ENCODE data around the gene TNK1. TPM values are rescaled to one million over a fixed set of nuclear protein-coding genes. Genes with fewer than 3 reads are reported as not detected.

The TNK1 gene
- total and polyA plus RNA-seq, 2 donors (not counting 3 experiments of a cell fraction or from before 2014, with no cell fraction given), result 0.22 to 0.58 TPM

DNA sequence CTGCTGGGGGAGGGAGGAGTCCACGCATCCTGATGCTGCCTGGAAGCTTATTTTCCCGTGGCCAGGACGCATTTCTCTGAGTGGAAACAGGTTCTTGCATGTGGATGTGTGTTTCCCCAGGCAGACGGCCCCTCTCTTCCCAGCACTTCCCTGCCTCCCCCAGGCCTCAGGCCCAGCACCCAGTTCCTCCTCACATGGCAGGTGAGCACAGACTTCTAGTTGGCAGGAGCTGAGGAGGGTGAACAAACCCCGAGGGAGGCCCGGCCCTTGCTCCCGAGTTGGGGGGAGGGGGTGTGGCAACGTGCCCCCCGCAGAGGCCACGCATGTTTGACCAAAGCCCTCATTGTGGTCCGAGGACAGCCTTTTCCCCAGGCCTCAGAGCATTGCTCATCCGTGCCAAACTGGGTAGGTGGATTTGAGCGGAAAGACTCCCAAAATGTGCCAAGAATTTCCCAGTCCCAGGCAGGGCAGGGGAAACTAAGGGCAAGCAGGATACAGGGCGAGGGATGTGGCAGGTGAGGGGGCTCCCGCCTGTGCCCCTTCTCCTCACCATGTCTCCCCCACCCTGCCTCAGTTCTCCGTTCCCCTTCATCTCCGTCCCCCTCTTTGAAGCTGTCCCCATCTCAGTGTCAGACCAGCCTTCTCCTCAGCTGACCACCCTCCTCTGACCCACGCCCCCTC is 37.7 kb downstream of the TNK1 start:
- no peak for DNase-seq (ENCODE audit: low read depth, low spot score)
- intact Hi-C loops (cut with micrococcal nuclease), result no loop called here
- H3K27ac ChIP-seq (ENCODE audit: insufficient read depth, low read depth, low read length), result no peak overlapping the region
- H3K4me1 ChIP-seq (ENCODE audit: control insufficient read depth, extremely low read depth, insufficient read depth, low read length), result no peaks in the 10 kb centered on the region
- H3K36me3 ChIP-seq (ENCODE audit: control insufficient read depth in 2 of 2, extremely low read depth in 1 of 2, insufficient read depth in 2 of 2, low read length in 2 of 2), result peaks cover 0 to 2% of the 10 kb centered on the region in 2 experiments
- dilution Hi-C loops (cut with MboI; ENCODE audit: extremely low pct_ligation_motif_present, low sequenced_read_pairs), result no loop called here
- TF ChIP-seq CTCF (IDR thresholded peaks at IDR 0.05; ENCODE audit: extremely low read depth in 1 of 2, insufficient read depth in 1 of 2, low read depth in 1 of 2, low read length in 2 of 2), result no peak
- TF ChIP-seq JUN (IDR thresholded peaks at IDR 0.05; ENCODE audit: borderline replicate concordance, insufficient read depth, insufficient read length, low read depth), result no peak
- no peak for TF ChIP-seq FOS (IDR thresholded peaks at IDR 0.05; ENCODE audit: borderline replicate concordance, insufficient read depth, low read length)
- TF ChIP-seq, protein P1, sequence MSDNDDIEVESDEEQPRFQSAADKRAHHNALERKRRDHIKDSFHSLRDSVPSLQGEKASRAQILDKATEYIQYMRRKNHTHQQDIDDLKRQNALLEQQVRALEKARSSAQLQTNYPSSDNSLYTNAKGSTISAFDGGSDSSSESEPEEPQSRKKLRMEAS (IDR thresholded peaks at IDR 0.05; ENCODE audit: insufficient read depth, insufficient read length), result no peak
- no peak for TF ChIP-seq POLR2AphosphoS5 (IDR thresholded peaks at IDR 0.05; ENCODE audit: insufficient read depth, low read depth, low read length)
- no peak for TF ChIP-seq POLR2A (IDR thresholded peaks at IDR 0.05; ENCODE audit: low read depth, low read length)
- TF ChIP-seq MYC (IDR thresholded peaks at IDR 0.05; ENCODE audit: low read depth, low read length), result no peak
- no peak for TF ChIP-seq EZH2 (IDR thresholded peaks at IDR 0.05; ENCODE audit: borderline replicate concordance, low read depth, low read length, severe bottlenecking)
- H3K9ac ChIP-seq (replicated peaks; ENCODE audit: extremely low read depth, insufficient read depth, low read length), result no peak overlapping the region
- H3K27me3 ChIP-seq (ENCODE audit: control insufficient read depth in 2 of 2, insufficient read depth in 2 of 2, low read length in 2 of 2), result no peaks in the 10 kb centered on the region
- no peaks in the 10 kb centered on the region for H3K79me2 ChIP-seq (ENCODE audit: control insufficient read depth, insufficient read depth, low read length)
- ChIA-PET CTCF (no interaction called here), POLR2A (no interaction called here)
- no peaks in the 10 kb centered on the region for H4K20me1 ChIP-seq (replicated peaks; ENCODE audit: control insufficient read depth, extremely low read depth, insufficient read depth, low read length)
- no peak for FAIRE-seq
- no peak overlapping the region for H3K4me3 ChIP-seq (replicated peaks in 1 of 3; ENCODE audit: insufficient read depth in 1 of 3, low read depth in 1 of 3, low read length in 3 of 3)
- BruUV-seq (replicated peaks), result no TSS peak
- no peak overlapping the region for H2AFZ ChIP-seq (ENCODE audit: low read depth, low read length)
- H3K9me1 ChIP-seq (replicated peaks; ENCODE audit: control insufficient read depth, extremely low read depth, insufficient read depth, low read length), result no peaks in the 10 kb centered on the region
- no peaks in the 10 kb centered on the region for H3K9me3 ChIP-seq (replicated peaks; ENCODE audit: control insufficient read depth, insufficient read depth, low read length)
- no peak overlapping the region for H3K4me2 ChIP-seq (ENCODE audit: insufficient read depth, low read length)
